HEK293 (cell line): Measurements from ENCODE around the gene AICDA.
"Not testable (repeated sequence)": the region's sequence is repeated elsewhere in the genome, so short reads cannot be mapped to it uniquely, and the experiment has no call there.

Experiments used
- CTCF ChIA-PET: fragments of 350-600 bp; formaldehyde crosslinking; extraction: SDS; loops from one replicate; lab custom pipeline; 2021; ENCODE audit warnings: antibody characterized with exemption; lab: Yijun Ruan, JAX
- POLR2A ChIA-PET: fragments of 300-600 bp; formaldehyde crosslinking; extraction: SDS; loops from one replicate; lab custom pipeline; 2020; ENCODE audit warnings: antibody characterized with exemption, inconsistent platforms; lab: Yijun Ruan, JAX
- H3K27ac ChIP-seq: fragments of 200-500 bp; sonication (Bioruptor generic); 2 replicates; pipeline ENCODE4 v1.5.1; 2014; ENCODE audit warnings: low read depth, low read length, control low read depth, inconsistent platforms; ENCODE audit errors: extremely low read depth
- H3K36me3 ChIP-seq, 2 experiments: fragments of 200-500 bp in 1 of 2; sonication (Bioruptor generic) in 1 of 2; 1 replicate in 1 of 2; 2 replicates in 1 of 2; pipeline ENCODE4 v1.5.1; 2014 to 2017; ENCODE audit warnings: inconsistent platforms in 2 of 2, low read length in 2 of 2; ENCODE audit not compliant: control insufficient read depth in 2 of 2, insufficient read depth in 1 of 2
- H3K4me1 ChIP-seq: fragments of 200-500 bp; sonication (Bioruptor generic); 2 replicates; pipeline ENCODE4 v1.5.1; 2014; ENCODE audit warnings: mild to moderate bottlenecking, low read length, inconsistent platforms; ENCODE audit not compliant: control insufficient read depth, insufficient read depth
- H3K4me3 ChIP-seq: 2 replicates; pipeline ENCODE4 v1.5.1; 2011; ENCODE audit warnings: low read depth, mild to moderate bottlenecking, control low read depth, low read length, moderate library complexity
- H3K9me3 ChIP-seq: fragments of 200-500 bp; sonication (Bioruptor generic); 2 replicates; pipeline ENCODE4 v1.5.1; 2014; ENCODE audit warnings: low read depth, low read length, inconsistent platforms; ENCODE audit not compliant: control insufficient read depth, insufficient read depth
- BCL11B ChIP-seq: fragments of 450-650 bp; formaldehyde crosslinking; IDR thresholded peaks from 2 replicates; pipeline ENCODE4 v1.5.1; 2016; ENCODE audit warnings: low read depth, missing biosample characterization, missing genetic modification characterization
- GFI1B ChIP-seq: fragments of 450-650 bp; formaldehyde crosslinking; IDR thresholded peaks from 2 replicates; pipeline ENCODE4 v1.5.1; 2016; ENCODE audit warnings: missing biosample characterization, missing genetic modification characterization
- KLF1 ChIP-seq: fragments of 450-650 bp; formaldehyde crosslinking; IDR thresholded peaks from 2 replicates; pipeline ENCODE4 v1.5.1; 2016; ENCODE audit warnings: missing biosample characterization, missing genetic modification characterization
- OVOL3 ChIP-seq: fragments of 450-650 bp; formaldehyde crosslinking; IDR thresholded peaks from 2 replicates; pipeline ENCODE4 v1.5.1; 2016; ENCODE audit warnings: missing biosample characterization, missing genetic modification characterization
- ZBTB17 ChIP-seq: fragments of 450-650 bp; formaldehyde crosslinking; IDR thresholded peaks from 2 replicates; pipeline ENCODE4 v1.5.1; 2016; ENCODE audit warnings: missing biosample characterization, missing genetic modification characterization
- ZBTB6 ChIP-seq: fragments of 450-650 bp; formaldehyde crosslinking; IDR thresholded peaks from 2 replicates; pipeline ENCODE4 v1.5.1; 2017; ENCODE audit warnings: missing biosample characterization, missing genetic modification characterization
- ZNF121 ChIP-seq: fragments of 450-650 bp; formaldehyde crosslinking; IDR thresholded peaks from 2 replicates; pipeline ENCODE4 v1.5.1; 2016; ENCODE audit warnings: missing biosample characterization, missing genetic modification characterization
- ZNF140 ChIP-seq: fragments of 450-650 bp; formaldehyde crosslinking; IDR thresholded peaks from 2 replicates; pipeline ENCODE4 v1.5.1; 2016; ENCODE audit warnings: missing biosample characterization, missing genetic modification characterization
- ZNF266 ChIP-seq: fragments of 450-650 bp; formaldehyde crosslinking; IDR thresholded peaks from 2 replicates; pipeline ENCODE4 v1.5.1; 2016; ENCODE audit warnings: missing biosample characterization, missing genetic modification characterization, low read depth
- ZNF292 ChIP-seq: fragments of 450-650 bp; formaldehyde crosslinking; IDR thresholded peaks from 2 replicates; pipeline ENCODE4 v1.5.1; 2016; ENCODE audit warnings: low read depth, missing biosample characterization, missing genetic modification characterization, borderline replicate concordance
- ZNF311 ChIP-seq: fragments of 450-650 bp; formaldehyde crosslinking; IDR thresholded peaks from 2 replicates; pipeline ENCODE4 v1.5.1; 2017; ENCODE audit warnings: missing biosample characterization, missing genetic modification characterization, borderline replicate concordance
- ZNF350 ChIP-seq: fragments of 450-650 bp; formaldehyde crosslinking; IDR thresholded peaks from 2 replicates; pipeline ENCODE4 v1.5.0; 2017; ENCODE audit warnings: missing biosample characterization, mild to moderate bottlenecking, missing genetic modification characterization
- ZNF362 ChIP-seq: fragments of 450-650 bp; formaldehyde crosslinking; IDR thresholded peaks from 2 replicates; pipeline ENCODE4 v1.5.1; 2016; ENCODE audit warnings: missing biosample characterization, missing genetic modification characterization
- ZNF391 ChIP-seq: fragments of 450-650 bp; formaldehyde crosslinking; IDR thresholded peaks from 2 replicates; pipeline ENCODE4 v1.5.1; 2016; ENCODE audit warnings: low read depth, missing biosample characterization, missing genetic modification characterization, borderline replicate concordance
- ZNF521 ChIP-seq: fragments of 450-650 bp; formaldehyde crosslinking; IDR thresholded peaks from 2 replicates; pipeline ENCODE4 v1.5.1; 2017; ENCODE audit warnings: missing biosample characterization, mild to moderate bottlenecking, missing genetic modification characterization
- ZNF549 ChIP-seq: fragments of 450-650 bp; IDR thresholded peaks from 2 replicates; pipeline ENCODE4 v1.5.1; 2018; ENCODE audit warnings: missing biosample characterization, missing genetic modification characterization, mild to moderate bottlenecking, inconsistent platforms, moderate library complexity
- ZNF621 ChIP-seq: fragments of 450-650 bp; formaldehyde crosslinking; IDR thresholded peaks from 2 replicates; pipeline ENCODE4 v1.5.1; 2017; ENCODE audit warnings: missing biosample characterization, missing genetic modification characterization
- ZNF664 ChIP-seq: fragments of 450-650 bp; formaldehyde crosslinking; IDR thresholded peaks from 2 replicates; pipeline ENCODE4 v1.5.1; 2016; ENCODE audit warnings: missing biosample characterization, missing genetic modification characterization
- ZSCAN30 ChIP-seq: fragments of 450-650 bp; IDR thresholded peaks from 2 replicates; pipeline ENCODE4 v1.5.1; 2018; ENCODE audit warnings: missing biosample characterization, mild to moderate bottlenecking, missing genetic modification characterization, moderate library complexity
- TF ChIP-seq, protein P1 (sequence below): fragments of 450-650 bp; formaldehyde crosslinking; IDR thresholded peaks from 2 replicates; pipeline ENCODE4 v1.5.1; 2016; ENCODE audit warnings: missing biosample characterization, missing genetic modification characterization
- TF ChIP-seq, protein P2 (sequence below): fragments of 450-650 bp; formaldehyde crosslinking; conservative IDR thresholded peaks from 2 replicates; pipeline ENCODE4 v1.5.1; 2016; ENCODE audit warnings: low read depth, missing biosample characterization, missing genetic modification characterization

Gene AICDA

GRCh38 chr12:8589679-8590078 lies 23.0 kb downstream of the AICDA start:
- TF ChIP-seq ZNF362 (tag by site-specific recombination) (no peak), ZNF292 (tag by site-specific recombination) (no peak), ZNF140 (tag by site-specific recombination) (no peak), ZNF664 (tag by site-specific recombination) (no peak), ZNF121 (tag by site-specific recombination) (no peak), ZNF549 (no peak), ZNF521 (tag by site-specific recombination) (no peak), GFI1B (no peak)
- TF ChIP-seq, protein P1, sequence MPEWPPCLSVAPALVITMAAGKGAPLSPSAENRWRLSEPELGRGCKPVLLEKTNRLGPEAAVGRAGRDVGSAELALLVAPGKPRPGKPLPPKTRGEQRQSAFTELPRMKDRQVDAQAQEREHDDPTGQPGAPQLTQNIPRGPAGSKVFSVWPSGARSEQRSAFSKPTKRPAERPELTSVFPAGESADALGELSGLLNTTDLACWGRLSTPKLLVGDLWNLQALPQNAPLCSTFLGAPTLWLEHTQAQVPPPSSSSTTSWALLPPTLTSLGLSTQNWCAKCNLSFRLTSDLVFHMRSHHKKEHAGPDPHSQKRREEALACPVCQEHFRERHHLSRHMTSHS: no peak
- Histone ChIP-seq H3K27ac (no peak overlapping the region), H3K4me1 (no peaks in the 10 kb centered on the region), H3K4me3 (no peak overlapping the region), H3K9me3 (no peaks in the 10 kb centered on the region), H3K36me3 (no peaks in the 10 kb centered on the region)
- CTCF ChIA-PET: interaction anchor here (1.5 kb wide), 1 partner anchor 45 kb away, joined by 5 read pairs; no protein-coding TSS in a partner anchor
- POLR2A ChIA-PET: no interaction called here

- H3K4me3 ChIP-seq, H3K9me3 ChIP-seq, H3K36me3 ChIP-seq, H3K27ac ChIP-seq, CTCF ChIA-PET, POLR2A ChIA-PET, H3K4me1 ChIP-seq: not testable (repeated sequence)
These were observed 28.2 kb downstream of the AICDA start for GRCh38 chr12:8584478-8584877.

DNA sequence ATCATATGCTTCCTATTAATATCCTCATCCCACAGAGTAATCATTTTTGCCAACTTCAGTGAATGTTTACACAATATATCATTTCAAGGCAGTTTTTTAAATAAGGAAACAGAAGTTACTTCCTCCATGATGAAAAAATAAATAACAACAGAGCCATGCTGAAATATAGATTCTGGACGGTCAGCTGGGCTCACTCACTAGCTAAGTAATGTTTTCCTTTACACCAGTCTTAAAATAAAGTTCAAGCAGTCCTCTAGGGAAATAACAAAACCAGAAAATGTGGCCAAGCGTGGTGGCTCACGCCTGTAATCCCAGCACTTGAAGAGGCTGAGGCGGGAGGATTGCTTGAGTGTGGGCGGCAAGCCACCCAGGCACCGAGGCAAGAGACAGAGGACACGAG lies 28.7 kb downstream of the AICDA start:
- H3K9me3 ChIP-seq: no peaks in the 10 kb centered on the region
- no peaks in the 10 kb centered on the region for H3K36me3 ChIP-seq
- CTCF ChIA-PET: no interaction called here
- POLR2A ChIA-PET: no interaction called here
- TF ChIP-seq OVOL3 (tag by site-specific recombination): no peak
- TF ChIP-seq ZNF621: no peak
- no peak for TF ChIP-seq ZNF266 (tag by site-specific recombination)
- no peak for TF ChIP-seq ZSCAN30 (tag by site-specific recombination)
- no peak for TF ChIP-seq BCL11B
- TF ChIP-seq ZBTB6: no peak
- no peak for TF ChIP-seq ZNF391
- no peak for TF ChIP-seq ZNF350 (tag by site-specific recombination)
- TF ChIP-seq KLF1: no peak
- TF ChIP-seq, protein P2, sequence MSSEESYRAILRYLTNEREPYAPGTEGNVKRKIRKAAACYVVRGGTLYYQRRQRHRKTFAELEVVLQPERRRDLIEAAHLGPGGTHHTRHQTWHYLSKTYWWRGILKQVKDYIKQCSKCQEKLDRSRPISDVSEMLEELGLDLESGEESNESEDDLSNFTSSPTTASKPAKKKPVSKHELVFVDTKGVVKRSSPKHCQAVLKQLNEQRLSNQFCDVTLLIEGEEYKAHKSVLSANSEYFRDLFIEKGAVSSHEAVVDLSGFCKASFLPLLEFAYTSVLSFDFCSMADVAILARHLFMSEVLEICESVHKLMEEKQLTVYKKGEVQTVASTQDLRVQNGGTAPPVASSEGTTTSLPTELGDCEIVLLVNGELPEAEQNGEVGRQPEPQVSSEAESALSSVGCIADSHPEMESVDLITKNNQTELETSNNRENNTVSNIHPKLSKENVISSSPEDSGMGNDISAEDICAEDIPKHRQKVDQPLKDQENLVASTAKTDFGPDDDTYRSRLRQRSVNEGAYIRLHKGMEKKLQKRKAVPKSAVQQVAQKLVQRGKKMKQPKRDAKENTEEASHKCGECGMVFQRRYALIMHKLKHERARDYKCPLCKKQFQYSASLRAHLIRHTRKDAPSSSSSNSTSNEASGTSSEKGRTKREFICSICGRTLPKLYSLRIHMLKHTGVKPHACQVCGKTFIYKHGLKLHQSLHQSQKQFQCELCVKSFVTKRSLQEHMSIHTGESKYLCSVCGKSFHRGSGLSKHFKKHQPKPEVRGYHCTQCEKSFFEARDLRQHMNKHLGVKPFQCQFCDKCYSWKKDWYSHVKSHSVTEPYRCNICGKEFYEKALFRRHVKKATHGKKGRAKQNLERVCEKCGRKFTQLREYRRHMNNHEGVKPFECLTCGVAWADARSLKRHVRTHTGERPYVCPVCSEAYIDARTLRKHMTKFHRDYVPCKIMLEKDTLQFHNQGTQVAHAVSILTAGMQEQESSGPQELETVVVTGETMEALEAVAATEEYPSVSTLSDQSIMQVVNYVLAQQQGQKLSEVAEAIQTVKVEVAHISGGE (tag by site-specific recombination): no peak
- no peak for TF ChIP-seq ZBTB17
- TF ChIP-seq ZNF311 (tag by site-specific recombination): no peak
- H3K4me1 ChIP-seq: no peaks in the 10 kb centered on the region
- no peak overlapping the region for H3K4me3 ChIP-seq
- no peak overlapping the region for H3K27ac ChIP-seq
